ENCODE measurements around the gene ARL16. TPM values are rescaled to one million over a fixed set of nuclear protein-coding genes. Genes with fewer than 3 reads are reported as not detected.
A peak's percentile ranks its signal among the peaks of the same experiment; 100 is the strongest.

ARL16 gene
- polyA plus RNA-seq, 2 of the 4 experiments (the other 2 are of a cell fraction), result 45.2 to 53.6 TPM

GRCh38 chr17:81713004-81713555 lies 29.5 kb upstream of the ARL16 start:
- peak overlapping the region; percentile 95 for H3K27ac ChIP-seq
- no peak for FAIRE-seq
- CTCF ChIA-PET, result interaction anchor here (0.5 to 4.6 kb wide), 15 partner anchors 9 to 154 kb away, joined by 3 to 24 read pairs (median 3); no protein-coding TSS in a partner anchor
- TF ChIP-seq MAFK (IDR thresholded peaks at IDR 0.05; ENCODE audit: partially characterized antibody) (peak; percentile 54), POLR2A (IDR thresholded peaks at IDR 0.05; ENCODE audit: low read length) (no peak)
- POLR2A ChIA-PET, result interaction anchor here (1.1 to 3.9 kb wide), 4 partner anchors 9 to 154 kb away, joined by 3 to 41 read pairs (median 12); partner anchors contain the start of genes MCRIP1 and MRPL12
- WGBS (ENCODE audit: missing lambda C conversion rate), result 37% methylated on average over 18 of the region's 18 CpGs
- H3K4me1 ChIP-seq, result peaks cover 20% of the 10 kb centered on the region
- no peak for DNase-seq (ENCODE audit: low read depth in 1 of 2, low spot score in 1 of 2)
- peak overlapping the region; percentile 86 for H3K4me2 ChIP-seq
- peak overlapping the region; percentile 70 for H3K4me3 ChIP-seq
- H3K9me3 ChIP-seq, result no peaks in the 10 kb centered on the region
- ATAC-seq, result peak in 1 of 2 experiments; percentile 13; a peak in 3 of 6 replicates

- WGBS (ENCODE audit: missing lambda C conversion rate), result 0% methylated on average over 5 of the region's 41 CpGs
- Histone ChIP-seq H3K9me3 (no peaks in the 10 kb centered on the region), H3K4me3 (peak overlapping the region; percentile 70), H3K4me2 (peak overlapping the region; percentile 86), H3K4me1 (peaks cover 20% of the 10 kb centered on the region), H3K27ac (peak overlapping the region; percentile 95)
- peak; percentile 58 to 64 for ATAC-seq
- DNase-seq (ENCODE audit: low read depth in 1 of 2, low spot score in 1 of 2), result peak; percentile 63 to 77
- ChIA-PET POLR2A (interaction anchor here (1.1 to 3.9 kb wide), 4 partner anchors 10 to 154 kb away, joined by 3 to 41 read pairs (median 12); partner anchors contain the start of genes MCRIP1 and MRPL12), CTCF (interaction anchor here (0.8 to 4.6 kb wide), 11 partner anchors 10 to 154 kb away, joined by 3 to 24 read pairs (median 4); no protein-coding TSS in a partner anchor)
- FAIRE-seq, result no peak
- TF ChIP-seq ZNF302 (CRISPR knock-in tag; IDR thresholded peaks at IDR 0.05) (no peak), ESRRA (IDR thresholded peaks at IDR 0.05; ENCODE audit: borderline replicate concordance, low read length) (no peak), POLR2A (IDR thresholded peaks at IDR 0.05; ENCODE audit: low read length) (no peak), CHD2 (IDR thresholded peaks at IDR 0.05; ENCODE audit: low read length, partially characterized antibody) (no peak), E2F6 (IDR thresholded peaks at IDR 0.05; ENCODE audit: borderline replicate concordance, low read depth) (no peak), TFCP2L1 (CRISPR knock-in tag; IDR thresholded peaks at IDR 0.05) (0 out of 2 replicates have a peak, but pooled peaks have one; percentile 31), TP53 (CRISPR knock-in tag; IDR thresholded peaks at IDR 0.05) (no peak), MAFK (IDR thresholded peaks at IDR 0.05; ENCODE audit: partially characterized antibody) (no peak), FOSL2 (IDR thresholded peaks at IDR 0.05) (no peak), FOSL2 (CRISPR knock-in tag; IDR thresholded peaks at IDR 0.05) (no peak), ELK1 (IDR thresholded peaks at IDR 0.05; ENCODE audit: low read depth, low read length) (no peak), EP300 (IDR thresholded peaks at IDR 0.05) (no peak), EHMT2 (IDR thresholded peaks at IDR 0.05; ENCODE audit: low read depth) (no peak), FOSB (CRISPR knock-in tag; IDR thresholded peaks at IDR 0.05) (no peak), ZSCAN20 (CRISPR knock-in tag; IDR thresholded peaks at IDR 0.05) (no peak), USF2 (IDR thresholded peaks at IDR 0.05) (no peak), GATA3 (IDR thresholded peaks at IDR 0.05; ENCODE audit: borderline replicate concordance) (no peak), RFX5 (IDR thresholded peaks at IDR 0.05) (no peak; the same call in 1 of the 2 replicates), RARB (CRISPR knock-in tag; IDR thresholded peaks at IDR 0.05) (no peak), CEBPB (IDR thresholded peaks at IDR 0.05) (no peak), REST (IDR thresholded peaks at IDR 0.05) (peak; percentile 43; the same call in 1 of the 2 replicates)
- TF ChIP-seq, protein P1, sequence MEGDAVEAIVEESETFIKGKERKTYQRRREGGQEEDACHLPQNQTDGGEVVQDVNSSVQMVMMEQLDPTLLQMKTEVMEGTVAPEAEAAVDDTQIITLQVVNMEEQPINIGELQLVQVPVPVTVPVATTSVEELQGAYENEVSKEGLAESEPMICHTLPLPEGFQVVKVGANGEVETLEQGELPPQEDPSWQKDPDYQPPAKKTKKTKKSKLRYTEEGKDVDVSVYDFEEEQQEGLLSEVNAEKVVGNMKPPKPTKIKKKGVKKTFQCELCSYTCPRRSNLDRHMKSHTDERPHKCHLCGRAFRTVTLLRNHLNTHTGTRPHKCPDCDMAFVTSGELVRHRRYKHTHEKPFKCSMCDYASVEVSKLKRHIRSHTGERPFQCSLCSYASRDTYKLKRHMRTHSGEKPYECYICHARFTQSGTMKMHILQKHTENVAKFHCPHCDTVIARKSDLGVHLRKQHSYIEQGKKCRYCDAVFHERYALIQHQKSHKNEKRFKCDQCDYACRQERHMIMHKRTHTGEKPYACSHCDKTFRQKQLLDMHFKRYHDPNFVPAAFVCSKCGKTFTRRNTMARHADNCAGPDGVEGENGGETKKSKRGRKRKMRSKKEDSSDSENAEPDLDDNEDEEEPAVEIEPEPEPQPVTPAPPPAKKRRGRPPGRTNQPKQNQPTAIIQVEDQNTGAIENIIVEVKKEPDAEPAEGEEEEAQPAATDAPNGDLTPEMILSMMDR (IDR thresholded peaks at IDR 0.05), result peak; percentile 38
- TF ChIP-seq, protein P2, sequence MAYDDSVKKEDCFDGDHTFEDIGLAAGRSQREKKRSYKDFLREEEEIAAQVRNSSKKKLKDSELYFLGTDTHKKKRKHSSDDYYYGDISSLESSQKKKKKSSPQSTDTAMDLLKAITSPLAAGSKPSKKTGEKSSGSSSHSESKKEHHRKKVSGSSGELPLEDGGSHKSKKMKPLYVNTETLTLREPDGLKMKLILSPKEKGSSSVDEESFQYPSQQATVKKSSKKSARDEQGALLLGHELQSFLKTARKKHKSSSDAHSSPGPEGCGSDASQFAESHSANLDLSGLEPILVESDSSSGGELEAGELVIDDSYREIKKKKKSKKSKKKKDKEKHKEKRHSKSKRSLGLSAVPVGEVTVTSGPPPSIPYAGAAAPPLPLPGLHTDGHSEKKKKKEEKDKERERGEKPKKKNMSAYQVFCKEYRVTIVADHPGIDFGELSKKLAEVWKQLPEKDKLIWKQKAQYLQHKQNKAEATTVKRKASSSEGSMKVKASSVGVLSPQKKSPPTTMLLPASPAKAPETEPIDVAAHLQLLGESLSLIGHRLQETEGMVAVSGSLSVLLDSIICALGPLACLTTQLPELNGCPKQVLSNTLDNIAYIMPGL (CRISPR knock-in tag; IDR thresholded peaks at IDR 0.05; ENCODE audit: borderline replicate concordance), result peak; percentile 78; the same call in 1 of the 2 replicates
- TF ChIP-seq, protein P3, sequence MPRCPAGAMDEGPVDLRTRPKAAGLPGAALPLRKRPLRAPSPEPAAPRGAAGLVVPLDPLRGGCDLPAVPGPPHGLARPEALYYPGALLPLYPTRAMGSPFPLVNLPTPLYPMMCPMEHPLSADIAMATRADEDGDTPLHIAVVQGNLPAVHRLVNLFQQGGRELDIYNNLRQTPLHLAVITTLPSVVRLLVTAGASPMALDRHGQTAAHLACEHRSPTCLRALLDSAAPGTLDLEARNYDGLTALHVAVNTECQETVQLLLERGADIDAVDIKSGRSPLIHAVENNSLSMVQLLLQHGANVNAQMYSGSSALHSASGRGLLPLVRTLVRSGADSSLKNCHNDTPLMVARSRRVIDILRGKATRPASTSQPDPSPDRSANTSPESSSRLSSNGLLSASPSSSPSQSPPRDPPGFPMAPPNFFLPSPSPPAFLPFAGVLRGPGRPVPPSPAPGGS (IDR thresholded peaks at IDR 0.05), result no peak
Measured at GRCh38 chr17:81712468-81713003, 28.9 kb upstream of the ARL16 start.
